Fibroblast of lung (primary cell): ENCODE data around the gene TRIM16. TPM values are rescaled to one million over a fixed set of nuclear protein-coding genes. Genes with fewer than 3 reads are reported as not detected.
"Not testable (repeated sequence)": the region's sequence is repeated elsewhere in the genome, so short reads cannot be mapped to it uniquely, and the experiment has no call there.

Experiments used
- DNase-seq, 2 donors: peaks; one replicate each; pipeline versions ENCODE4 v3.0.0 to v3.0.0-alpha.2; 2010; ENCODE audit warnings: low read depth in 2 of 2
- H2AFZ ChIP-seq: 2 replicates; pipeline ENCODE4 v1.5.1; 2012; ENCODE audit warnings: low read length, control low read depth, inconsistent platforms
- H3K27ac ChIP-seq: 2 replicates; pipeline ENCODE4 v1.5.1; 2011; ENCODE audit warnings: low read length, control low read depth; ENCODE audit not compliant: insufficient read depth
- H3K27me3 ChIP-seq: 2 replicates; pipeline ENCODE4 v1.5.1; 2011; ENCODE audit warnings: mild to moderate bottlenecking, low read length; ENCODE audit not compliant: control insufficient read depth, insufficient read depth
- H3K36me3 ChIP-seq: 2 replicates; pipeline ENCODE4 v1.5.1; 2011; ENCODE audit warnings: low read length; ENCODE audit not compliant: control insufficient read depth, insufficient read depth
- H3K4me1 ChIP-seq: 2 replicates; pipeline ENCODE4 v1.5.1; 2011; ENCODE audit warnings: low read length; ENCODE audit not compliant: control insufficient read depth, insufficient read depth; ENCODE audit errors: extremely low read depth
- H3K4me2 ChIP-seq: 2 replicates; pipeline ENCODE4 v1.5.1; 2011; ENCODE audit warnings: low read length, control low read depth; ENCODE audit not compliant: insufficient read depth; ENCODE audit errors: extremely low read depth
- H3K4me3 ChIP-seq, 4 experiments: fragments of 200-600 bp in 1 of 4; sonication (generic) in 1 of 4; replicated peaks in 1 of 4; 2 replicates each; pipeline ENCODE4 v1.5.1; 2011 to 2016; ENCODE audit warnings: low read length in 4 of 4, low read depth in 3 of 4, mild to moderate bottlenecking in 3 of 4, control low read depth in 2 of 4, inconsistent platforms in 1 of 4, mixed read lengths in 1 of 4; ENCODE audit not compliant: insufficient read depth in 1 of 4; ENCODE audit errors: control extremely low read depth in 1 of 4
- H3K79me2 ChIP-seq: 2 replicates; pipeline ENCODE4 v1.5.1; 2012; ENCODE audit warnings: mild to moderate bottlenecking, low read length, inconsistent platforms; ENCODE audit not compliant: control insufficient read depth, insufficient read depth
- H3K9ac ChIP-seq: 2 replicates; pipeline ENCODE4 v1.5.1; 2011; ENCODE audit warnings: mild to moderate bottlenecking, low read length, control low read depth; ENCODE audit not compliant: insufficient read depth
- H3K9me3 ChIP-seq: 2 replicates; pipeline ENCODE4 v1.5.1; 2012; ENCODE audit warnings: low read depth, low read length; ENCODE audit not compliant: control insufficient read depth, insufficient read depth
- H4K20me1 ChIP-seq: 2 replicates; pipeline ENCODE4 v1.5.1; 2011; ENCODE audit warnings: low read length; ENCODE audit not compliant: control insufficient read depth, insufficient read depth; ENCODE audit errors: extremely low read depth
- EZH2 ChIP-seq: IDR thresholded peaks from 2 replicates; pipeline ENCODE4 v1.5.1; 2012; ENCODE audit warnings: low read length, control low read depth, mild to moderate bottlenecking; ENCODE audit errors: missing control alignments
- polyA plus RNA-seq, 2 donors: library from polyadenylated mRNA; depleted of rRNA in 1 of 2; stranded (reverse) in 1 of 2; unstranded in 1 of 2; fragments of >200 nt; gene quantifications; 2 replicates each; pipeline ENCODE4 v1.2.1, GENCODE V29; 2011 to 2012; ENCODE audit warnings: missing spikeins in 1 of 2
- total RNA-seq: library from RNA; depleted of rRNA; stranded (reverse); fragments of >200 nt; gene quantifications from 2 replicates; pipeline ENCODE4 v1.2.1, GENCODE V29; 2014
- TF ChIP-seq, protein P1 (sequence below), 2 donors: IDR thresholded peaks in 1 of 2; conservative IDR thresholded peaks in 1 of 2; 1 replicate in 1 of 2; 2 replicates in 1 of 2; pipeline ENCODE4 v1.5.1; 2011 to 2012; ENCODE audit warnings: low read length in 2 of 2, control low read depth in 1 of 2, inconsistent platforms in 1 of 2, low read depth in 1 of 2, mild to moderate bottlenecking in 1 of 2

TRIM16 gene
- total and polyA plus RNA-seq, 2 donors (not counting 1 experiment from before 2014, with no cell fraction given), result 21.0 to 63.1 TPM

DNA sequence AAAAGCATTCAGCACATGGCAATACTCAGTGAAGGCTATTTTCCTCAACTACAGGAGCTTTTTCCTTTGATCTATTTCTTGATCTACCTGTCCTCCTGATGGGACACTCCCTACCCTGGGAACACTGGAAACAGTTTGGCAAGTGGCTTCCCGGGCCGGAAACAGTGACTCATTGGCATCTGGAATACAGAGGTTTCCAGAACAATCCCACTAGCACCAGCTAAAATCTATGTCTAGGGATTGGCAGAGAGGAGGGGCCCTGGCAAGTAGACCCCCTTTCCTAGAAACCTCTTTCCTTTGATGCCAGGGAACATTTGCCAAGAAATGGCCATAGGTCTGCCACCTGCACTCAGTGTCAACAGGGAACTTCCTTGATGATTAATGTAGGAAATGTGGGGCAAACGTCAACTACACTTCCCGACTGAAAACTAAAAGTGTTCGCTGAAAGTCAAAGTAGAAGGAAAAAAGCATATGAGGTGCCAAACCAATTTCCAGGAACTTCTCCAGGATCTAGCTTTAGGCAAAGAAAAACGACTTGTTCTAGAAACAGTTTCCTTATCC, 34.2 kb downstream of the TRIM16 start:
- H3K4me3 ChIP-seq, result peak overlapping the region; percentile 78 to 97 (median 88)
- TF ChIP-seq EZH2, result no peak
- TF ChIP-seq, protein P1, sequence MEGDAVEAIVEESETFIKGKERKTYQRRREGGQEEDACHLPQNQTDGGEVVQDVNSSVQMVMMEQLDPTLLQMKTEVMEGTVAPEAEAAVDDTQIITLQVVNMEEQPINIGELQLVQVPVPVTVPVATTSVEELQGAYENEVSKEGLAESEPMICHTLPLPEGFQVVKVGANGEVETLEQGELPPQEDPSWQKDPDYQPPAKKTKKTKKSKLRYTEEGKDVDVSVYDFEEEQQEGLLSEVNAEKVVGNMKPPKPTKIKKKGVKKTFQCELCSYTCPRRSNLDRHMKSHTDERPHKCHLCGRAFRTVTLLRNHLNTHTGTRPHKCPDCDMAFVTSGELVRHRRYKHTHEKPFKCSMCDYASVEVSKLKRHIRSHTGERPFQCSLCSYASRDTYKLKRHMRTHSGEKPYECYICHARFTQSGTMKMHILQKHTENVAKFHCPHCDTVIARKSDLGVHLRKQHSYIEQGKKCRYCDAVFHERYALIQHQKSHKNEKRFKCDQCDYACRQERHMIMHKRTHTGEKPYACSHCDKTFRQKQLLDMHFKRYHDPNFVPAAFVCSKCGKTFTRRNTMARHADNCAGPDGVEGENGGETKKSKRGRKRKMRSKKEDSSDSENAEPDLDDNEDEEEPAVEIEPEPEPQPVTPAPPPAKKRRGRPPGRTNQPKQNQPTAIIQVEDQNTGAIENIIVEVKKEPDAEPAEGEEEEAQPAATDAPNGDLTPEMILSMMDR (conservative IDR thresholded peaks at IDR 0.05 in 1 of 2, IDR thresholded peaks at IDR 0.05 in 1 of 2; ENCODE audit: low read depth in 1 of 2, low read length in 2 of 2), result no peak
- no peaks in the 10 kb centered on the region for H3K4me1 ChIP-seq
- no peaks in the 10 kb centered on the region for H3K36me3 ChIP-seq
- H4K20me1 ChIP-seq, result no peaks in the 10 kb centered on the region
- H3K27me3 ChIP-seq, result no peaks in the 10 kb centered on the region
- no peak overlapping the region for H3K9ac ChIP-seq
- H3K4me2 ChIP-seq, result peak overlapping the region; percentile 97
- no peak overlapping the region for H2AFZ ChIP-seq
- peak overlapping the region; percentile 82 for H3K27ac ChIP-seq
- no peaks in the 10 kb centered on the region for H3K9me3 ChIP-seq
- H3K79me2 ChIP-seq, result peaks cover 9% of the 10 kb centered on the region
- peak; percentile 56 to 60 for DNase-seq

- Histone ChIP-seq H3K4me3 (peak overlapping the region in 1 of 4 experiments; percentile 30), H3K9me3 (no peaks in the 10 kb centered on the region), H3K9ac (no peak overlapping the region), H3K4me1 (no peaks in the 10 kb centered on the region), H3K36me3 (no peaks in the 10 kb centered on the region), H2AFZ (no peak overlapping the region), H4K20me1 (no peaks in the 10 kb centered on the region), H3K27ac (no peak overlapping the region), H3K27me3 (no peaks in the 10 kb centered on the region), H3K4me2 (peak overlapping the region; percentile 20), H3K79me2 (peaks cover 9% of the 10 kb centered on the region)
- DNase-seq, result peak in 1 of 2 donors; percentile 4
- TF ChIP-seq, protein P1 (conservative IDR thresholded peaks at IDR 0.05 in 1 of 2, IDR thresholded peaks at IDR 0.05 in 1 of 2; ENCODE audit: low read depth in 1 of 2, low read length in 2 of 2), result no peak
- TF ChIP-seq EZH2, result no peak
Observed at GRCh38 chr17:15648386-15648785, 35.7 kb downstream of the TRIM16 start.

- not testable (repeated sequence) for H3K9ac ChIP-seq, H3K9me3 ChIP-seq
- DNase-seq, result peak in 1 of 2 donors; percentile 62
Observed at GRCh38 chr17:15645942-15646312, 38.2 kb downstream of the TRIM16 start.

DNA sequence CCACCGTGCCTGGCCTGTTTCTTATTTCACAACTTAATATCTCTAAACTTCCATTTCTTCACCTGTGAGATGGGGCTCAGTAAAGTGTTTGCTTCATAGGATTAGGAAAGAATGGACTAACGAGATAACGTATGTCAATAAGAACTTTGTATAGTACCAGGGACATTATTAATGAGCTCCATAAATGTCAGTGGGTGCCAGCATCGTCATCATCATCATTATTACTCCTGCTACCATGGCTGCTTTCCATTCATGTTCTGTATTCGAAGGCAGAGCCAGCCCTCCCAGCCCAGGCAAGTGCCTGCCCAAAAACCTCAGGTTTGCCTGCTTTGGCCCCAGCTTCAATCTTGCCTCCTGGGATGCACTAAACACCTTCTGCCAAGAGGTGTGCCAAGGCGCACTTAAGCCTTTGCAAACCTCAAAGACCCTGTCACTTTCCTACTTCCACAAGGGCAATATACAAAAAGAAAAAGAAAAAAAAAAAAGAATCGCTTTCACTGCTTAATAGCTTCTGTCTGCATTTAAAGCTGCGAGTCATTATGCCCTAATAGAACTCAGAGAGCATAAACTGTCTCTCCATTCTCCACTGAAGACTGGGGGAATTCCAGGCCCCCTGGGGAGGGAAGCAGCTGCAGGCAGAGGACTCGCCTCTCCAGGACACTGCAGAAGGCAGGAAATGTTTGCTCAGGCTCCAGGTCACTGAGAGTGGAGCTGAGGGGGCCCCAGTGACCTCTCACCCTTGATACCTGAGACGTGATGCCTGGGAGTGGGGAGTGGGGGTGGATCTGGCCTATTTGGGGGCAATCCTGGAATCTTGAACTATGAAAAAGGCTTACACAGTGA, 38.8 kb downstream of the TRIM16 start:
- H3K4me3 ChIP-seq, H3K27me3 ChIP-seq, H3K4me2 ChIP-seq, H3K79me2 ChIP-seq, H2AFZ ChIP-seq, H3K9ac ChIP-seq, H3K9me3 ChIP-seq, H3K27ac ChIP-seq, H3K4me1 ChIP-seq, H4K20me1 ChIP-seq, H3K36me3 ChIP-seq: not testable (repeated sequence)
- DNase-seq, result peak in 1 of 2 donors; percentile 47

More at GRCh38 chr17:15645942-15646312, 38.2 kb downstream of the TRIM16 start:
- not testable (repeated sequence) for H3K79me2 ChIP-seq, H2AFZ ChIP-seq, H3K4me2 ChIP-seq, H3K4me1 ChIP-seq, H3K36me3 ChIP-seq, H3K4me3 ChIP-seq, H3K27ac ChIP-seq, H3K27me3 ChIP-seq, H4K20me1 ChIP-seq

- not testable (repeated sequence) for H3K9ac ChIP-seq, H3K4me2 ChIP-seq
Observed at GRCh38 chr17:15642505-15643251, 41.4 kb downstream of the TRIM16 start.

More at GRCh38 chr17:15642505-15643251, 41.4 kb downstream of the TRIM16 start:
- H4K20me1 ChIP-seq, H3K79me2 ChIP-seq, H3K36me3 ChIP-seq, DNase-seq, H2AFZ ChIP-seq, H3K4me3 ChIP-seq, H3K27me3 ChIP-seq, H3K4me1 ChIP-seq, H3K27ac ChIP-seq, H3K9me3 ChIP-seq: not testable (repeated sequence)
